MM.1S (cell line): Measurements from ENCODE around the gene TTC33.

Experiments
- EZH2phosphoT487 ChIP-seq: fragments of 300-600 bp; sonication (generic); IDR thresholded peaks from 2 replicates; pipeline ENCODE4 v1.6.1; 2018; ENCODE audit warnings: antibody characterized with exemption, low read length
- TF ChIP-seq, protein P1 (sequence below): fragments of 300-600 bp; sonication (generic); IDR thresholded peaks from 2 replicates; pipeline ENCODE4 v1.5.1; 2016; ENCODE audit warnings: antibody characterized with exemption, low read length, mixed read lengths

GRCh38 chr5:40778133-40778532, 22.4 kb upstream of the TTC33 start:
- no peak for TF ChIP-seq EZH2phosphoT487
- TF ChIP-seq, protein P1, sequence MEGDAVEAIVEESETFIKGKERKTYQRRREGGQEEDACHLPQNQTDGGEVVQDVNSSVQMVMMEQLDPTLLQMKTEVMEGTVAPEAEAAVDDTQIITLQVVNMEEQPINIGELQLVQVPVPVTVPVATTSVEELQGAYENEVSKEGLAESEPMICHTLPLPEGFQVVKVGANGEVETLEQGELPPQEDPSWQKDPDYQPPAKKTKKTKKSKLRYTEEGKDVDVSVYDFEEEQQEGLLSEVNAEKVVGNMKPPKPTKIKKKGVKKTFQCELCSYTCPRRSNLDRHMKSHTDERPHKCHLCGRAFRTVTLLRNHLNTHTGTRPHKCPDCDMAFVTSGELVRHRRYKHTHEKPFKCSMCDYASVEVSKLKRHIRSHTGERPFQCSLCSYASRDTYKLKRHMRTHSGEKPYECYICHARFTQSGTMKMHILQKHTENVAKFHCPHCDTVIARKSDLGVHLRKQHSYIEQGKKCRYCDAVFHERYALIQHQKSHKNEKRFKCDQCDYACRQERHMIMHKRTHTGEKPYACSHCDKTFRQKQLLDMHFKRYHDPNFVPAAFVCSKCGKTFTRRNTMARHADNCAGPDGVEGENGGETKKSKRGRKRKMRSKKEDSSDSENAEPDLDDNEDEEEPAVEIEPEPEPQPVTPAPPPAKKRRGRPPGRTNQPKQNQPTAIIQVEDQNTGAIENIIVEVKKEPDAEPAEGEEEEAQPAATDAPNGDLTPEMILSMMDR, result no peak
